ENCODE data around the gene BCAS3.

The BCAS3 gene

DNA sequence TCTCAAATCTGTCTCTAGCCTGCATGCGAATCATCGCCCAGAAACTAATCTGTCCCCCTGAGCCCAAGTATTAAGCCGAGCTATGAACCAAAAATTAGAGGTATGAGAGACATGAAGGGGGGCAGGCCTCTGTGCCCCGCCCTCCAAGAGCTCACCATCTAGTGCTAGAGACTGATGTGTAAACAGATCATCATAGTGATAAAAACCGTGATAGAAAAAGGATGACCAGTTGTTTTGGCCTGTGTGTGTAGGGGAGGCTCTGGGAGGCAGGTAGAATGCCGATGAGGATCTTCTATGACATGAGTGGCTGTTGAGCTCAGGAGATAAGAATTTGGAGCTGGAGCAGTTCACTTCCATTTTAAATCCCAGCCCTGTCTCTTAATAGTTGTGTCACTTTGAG, 632.9 kb downstream of the BCAS3 start:
- no peak for DNase-seq

GRCh38 chr17:61312406-61313295, 635.0 kb downstream of the BCAS3 start:
- DNase-seq, result no peak

- DNase-seq, result no peak
These were observed 636.0 kb downstream of the BCAS3 start for GRCh38 chr17:61313461-61314326.

DNA sequence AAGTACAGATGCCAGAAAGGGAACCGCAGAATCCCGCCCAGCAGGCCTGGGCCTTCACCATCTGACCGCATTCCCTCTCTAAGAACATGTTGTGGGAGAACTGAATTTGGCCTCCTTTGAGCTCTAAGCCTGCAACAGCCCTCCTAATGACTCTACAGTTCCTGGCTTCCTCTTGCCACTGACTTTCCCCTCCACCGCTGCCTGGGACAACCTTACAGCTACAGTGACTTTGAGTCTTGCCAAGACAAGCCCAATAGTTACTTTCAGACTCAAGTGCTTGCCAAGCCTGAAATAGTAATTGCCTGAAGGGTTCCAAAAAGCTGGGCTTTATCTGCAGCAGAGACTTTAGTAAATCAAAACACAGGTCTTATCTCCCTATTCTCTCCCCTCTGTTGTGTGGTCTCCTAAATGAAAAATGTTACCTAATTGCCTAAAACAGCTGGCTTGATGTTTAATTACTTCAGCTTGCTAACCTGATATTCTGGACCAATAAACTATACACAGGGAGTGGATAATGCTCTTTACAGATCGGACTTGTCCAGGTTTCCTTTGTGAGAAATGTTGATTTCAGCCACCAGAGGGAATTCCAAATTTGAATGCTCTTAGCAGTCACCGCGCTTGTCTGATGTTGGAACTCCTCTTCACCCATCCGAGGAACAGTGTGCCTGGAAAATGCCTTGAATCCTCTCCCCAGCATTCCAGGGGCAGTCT, 636.9 kb downstream of the BCAS3 start:
- no peak for DNase-seq

DNA sequence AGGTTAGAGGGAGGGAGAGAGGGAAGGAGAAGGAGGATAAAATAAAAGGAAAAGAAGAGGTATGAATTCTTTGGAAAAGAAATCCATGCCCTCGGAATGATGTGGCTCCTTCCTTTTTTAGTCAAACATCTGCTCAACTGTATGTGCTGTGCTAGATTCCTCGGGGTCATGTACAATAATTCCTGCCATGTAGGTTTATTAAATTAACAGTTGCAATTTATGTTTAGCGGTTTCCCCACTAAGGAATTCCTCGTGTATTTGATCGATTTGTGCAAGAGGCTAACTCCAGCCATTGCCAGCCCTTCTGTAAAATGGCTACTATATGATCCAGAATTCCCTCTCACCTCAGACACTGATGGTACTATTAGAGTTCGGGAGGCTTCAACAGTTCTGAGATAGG, 639.0 kb downstream of the BCAS3 start:
- DNase-seq, result no peak

- no peak for DNase-seq
These were observed 640.1 kb downstream of the BCAS3 start for GRCh38 chr17:61317779-61318178.

DNA sequence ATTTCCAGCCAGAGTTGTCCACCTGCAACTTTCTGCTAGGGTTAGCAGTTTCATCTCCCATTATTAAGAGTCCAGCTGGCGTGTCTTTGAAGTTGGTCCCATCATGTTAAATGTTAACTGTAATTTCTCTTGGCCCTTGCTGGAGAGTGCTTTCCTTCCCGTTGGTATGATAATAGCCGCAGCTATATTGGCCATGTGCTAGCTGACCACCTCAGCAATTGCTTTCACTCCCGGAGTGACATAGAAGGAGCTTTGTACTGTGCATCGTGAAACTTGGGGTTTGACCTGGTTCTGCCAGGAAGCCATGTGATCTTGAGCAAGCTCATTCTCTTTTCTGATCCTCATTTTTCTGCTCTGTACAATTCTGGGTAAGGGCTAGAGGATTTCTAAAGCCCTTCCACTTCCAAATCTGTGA, 641.0 kb downstream of the BCAS3 start:
- no peak for DNase-seq

- DNase-seq, result no peak
These were observed 643.7 kb downstream of the BCAS3 start for GRCh38 chr17:61321344-61321743.

DNA sequence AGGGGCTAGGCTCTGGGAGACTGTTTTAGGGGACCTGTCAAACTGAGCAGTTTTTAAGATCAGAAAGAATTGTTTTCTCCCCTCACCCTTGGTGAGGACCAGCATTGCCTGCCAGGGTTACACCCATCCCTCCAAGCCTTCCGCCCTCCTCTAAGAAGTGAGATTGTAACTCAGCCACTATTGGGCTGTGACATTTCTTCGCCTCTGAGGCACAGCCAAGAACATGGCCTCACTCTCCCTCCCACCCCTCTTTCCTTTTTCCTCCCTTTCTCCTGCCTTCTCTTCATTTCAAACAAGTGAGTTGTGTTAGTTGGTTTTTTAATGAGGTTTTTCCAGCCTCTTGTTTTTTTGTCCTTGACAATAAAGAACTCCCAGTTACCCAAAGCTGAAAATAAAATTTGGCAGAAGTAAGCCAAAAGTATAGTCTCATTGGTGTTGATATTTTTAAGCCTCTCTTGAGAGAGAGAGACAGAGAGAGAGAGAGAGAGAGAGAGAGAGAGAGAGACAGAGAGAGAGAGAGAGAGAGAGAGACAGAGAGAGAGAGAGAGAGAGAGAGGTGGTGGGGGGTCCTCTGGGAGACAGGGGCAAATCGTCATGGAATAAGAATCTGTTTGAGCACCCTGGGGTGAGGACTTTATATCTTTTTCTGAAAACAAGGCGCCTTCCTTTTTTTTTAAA, 644.8 kb downstream of the BCAS3 start:
- no peak for DNase-seq

- DNase-seq, result no peak
These were observed 645.6 kb downstream of the BCAS3 start for GRCh38 chr17:61323003-61323908.

DNA sequence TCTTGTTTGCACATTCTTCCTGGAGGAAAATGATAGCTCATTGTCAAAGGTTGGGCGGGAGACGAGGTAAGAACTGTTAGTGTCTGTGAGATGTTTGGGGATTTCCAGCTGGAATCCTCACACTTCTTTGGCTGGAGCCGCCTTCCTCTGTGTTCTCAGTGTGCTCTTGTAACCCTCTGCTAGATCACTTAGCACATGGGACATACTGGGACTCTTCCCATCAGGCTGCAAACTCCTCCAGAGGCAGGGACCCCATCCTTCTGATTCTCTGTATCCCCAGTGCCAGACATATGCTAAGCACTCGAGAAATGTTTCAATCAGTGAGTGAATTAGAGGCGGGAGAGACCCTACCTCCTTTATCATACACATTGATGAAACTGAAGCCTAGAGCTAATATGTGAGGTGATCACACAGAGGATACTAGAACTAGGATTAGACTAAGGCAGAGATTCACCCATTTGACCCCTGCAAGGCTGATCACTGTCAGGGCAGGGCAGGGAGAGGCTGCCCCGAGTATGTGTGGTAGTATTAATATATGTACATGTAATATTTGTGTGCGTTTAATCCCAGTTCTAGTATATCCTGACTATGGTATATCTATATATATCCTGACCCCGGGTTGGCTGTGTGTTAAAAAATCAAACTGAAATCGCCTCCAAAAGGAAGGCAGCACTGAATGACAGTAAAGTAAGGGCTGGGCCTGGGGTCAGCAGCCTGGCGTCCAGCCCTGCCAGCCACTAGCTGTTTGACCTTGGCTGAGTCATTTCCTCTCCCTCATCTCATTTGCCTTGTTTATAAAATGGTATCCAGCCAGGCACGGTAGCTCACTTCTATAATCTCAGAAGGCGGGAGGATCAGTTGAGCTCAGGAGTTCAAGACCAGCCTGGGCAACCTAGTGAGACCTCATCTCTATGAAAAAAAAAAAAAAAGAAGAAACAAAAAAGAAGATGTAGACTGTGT, 646.5 kb downstream of the BCAS3 start:
- DNase-seq, result no peak

GRCh38 chr17:61324950-61325349, 647.3 kb downstream of the BCAS3 start:
- DNase-seq, result no peak

- DNase-seq, result no peak
These were observed 647.9 kb downstream of the BCAS3 start for GRCh38 chr17:61325382-61326073.

DNA sequence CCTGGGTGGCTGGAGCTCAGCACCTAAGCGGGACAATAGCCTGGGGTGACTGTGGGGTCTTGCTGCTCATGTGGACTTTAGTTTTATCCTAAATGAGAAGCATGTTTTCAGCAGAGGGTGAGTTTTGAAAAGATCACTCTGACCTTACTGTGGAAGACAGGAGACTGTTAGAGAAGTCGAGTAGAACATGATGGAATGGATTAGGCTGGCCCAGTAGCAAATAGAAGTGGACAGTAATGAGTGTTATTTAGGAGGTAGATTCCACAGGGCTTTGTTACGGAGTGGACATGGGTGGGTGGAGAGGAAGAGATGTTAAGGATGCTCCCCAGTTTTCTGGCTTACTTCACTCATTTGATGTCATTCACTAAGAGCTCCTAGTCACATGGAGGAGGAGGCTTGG, 648.7 kb downstream of the BCAS3 start:
- no peak for DNase-seq

- no peak for DNase-seq
These were observed 650.7 kb downstream of the BCAS3 start for GRCh38 chr17:61328351-61328750.

- DNase-seq, result no peak
These were observed 652.8 kb downstream of the BCAS3 start for GRCh38 chr17:61330174-61331150.

DNA sequence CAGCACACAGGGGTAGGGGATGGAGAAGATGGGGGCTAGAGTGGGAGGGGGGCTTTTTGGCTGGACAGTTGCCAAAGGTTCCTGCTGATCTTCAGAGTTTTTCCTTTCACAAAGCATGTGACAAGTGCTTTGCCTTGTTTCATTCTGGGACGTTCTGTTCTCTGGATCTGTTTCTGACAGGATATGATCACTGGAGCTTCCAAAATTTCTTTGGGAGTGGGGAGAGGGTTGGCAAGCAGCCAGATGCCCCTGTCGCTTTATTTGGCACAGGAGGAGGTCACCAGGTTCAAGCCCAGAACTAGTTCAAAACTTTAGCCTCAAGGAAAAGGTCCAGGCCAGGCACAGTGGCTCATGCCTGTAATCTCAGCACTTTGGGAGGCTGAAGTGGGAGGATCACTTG, 653.5 kb downstream of the BCAS3 start:
- DNase-seq, result no peak

GRCh38 chr17:61331886-61332285, 654.2 kb downstream of the BCAS3 start:
- no peak for DNase-seq
